NCI-H2196 (cell line): ENCODE results near the gene USH1C.

Experiments used
- DNase-seq: peaks from one replicate; lab custom pipeline; 2025; ENCODE audit not compliant: unreplicated experiment; lab: John Stamatoyannopoulos, UW

USH1C gene

DNA sequence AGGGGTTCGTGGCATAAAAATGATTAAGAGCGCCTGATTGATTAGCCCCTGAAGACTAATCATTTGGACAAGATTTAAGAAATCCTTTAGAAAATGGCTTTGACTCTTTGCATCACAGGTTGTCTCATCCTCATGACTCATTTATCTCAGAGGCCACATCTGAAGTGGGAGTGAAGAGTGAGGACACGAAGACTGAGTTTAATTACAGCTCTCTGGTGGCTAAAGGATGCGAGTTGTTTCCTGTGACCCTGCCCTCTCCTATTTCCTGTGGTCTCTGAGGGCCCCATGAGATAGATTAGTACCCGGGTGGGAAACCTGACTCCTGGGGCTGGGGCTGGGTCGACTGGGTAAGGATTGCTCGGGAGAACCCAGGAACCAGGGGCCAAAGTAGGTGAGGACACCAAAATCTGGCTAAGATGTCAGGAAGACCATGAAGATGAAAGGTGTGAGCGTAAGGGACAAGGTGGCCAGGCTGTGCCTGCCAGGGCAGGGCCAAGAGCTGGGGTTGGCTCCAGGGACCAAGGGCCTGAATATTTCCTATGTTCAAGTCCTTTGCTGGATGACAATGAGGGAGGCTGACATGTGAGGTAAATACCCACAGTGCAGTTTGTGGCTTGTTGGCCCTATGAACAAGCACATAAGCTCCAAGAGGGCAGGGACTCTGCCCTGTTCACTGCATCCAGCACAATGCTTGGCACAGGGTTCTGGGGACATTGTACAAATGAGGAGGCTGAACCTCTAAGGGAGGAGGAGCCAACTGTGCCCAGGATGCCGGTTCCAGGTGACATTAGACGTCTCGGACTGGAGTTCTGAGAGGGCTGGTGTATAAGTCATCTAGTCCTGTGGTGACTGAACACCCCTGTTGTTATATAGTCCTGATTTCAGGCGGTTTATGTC lies 6.5 kb upstream of the USH1C start:
- DNase-seq = no peak

DNA sequence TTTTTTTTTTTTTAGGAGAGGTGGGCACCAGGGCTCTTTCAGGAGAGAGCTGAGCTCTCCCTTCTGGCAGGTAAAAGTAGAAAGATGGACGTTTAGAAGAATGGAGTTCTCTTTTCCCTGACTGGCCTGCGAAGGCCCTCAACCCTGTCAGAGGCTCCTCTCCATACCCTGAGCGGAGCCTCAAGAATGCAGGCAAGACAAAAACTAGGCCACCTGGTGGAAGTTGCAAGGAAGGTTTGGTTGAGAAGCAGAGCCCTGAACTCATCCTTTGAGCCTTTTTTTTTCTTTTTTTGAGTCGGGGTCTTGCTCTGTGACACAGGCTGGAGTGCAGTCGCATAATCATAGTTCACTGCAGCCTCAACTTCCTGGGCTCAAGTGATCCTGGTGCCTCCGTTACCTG lies 4.2 kb upstream of the USH1C start:
- DNase-seq = no peak

DNA sequence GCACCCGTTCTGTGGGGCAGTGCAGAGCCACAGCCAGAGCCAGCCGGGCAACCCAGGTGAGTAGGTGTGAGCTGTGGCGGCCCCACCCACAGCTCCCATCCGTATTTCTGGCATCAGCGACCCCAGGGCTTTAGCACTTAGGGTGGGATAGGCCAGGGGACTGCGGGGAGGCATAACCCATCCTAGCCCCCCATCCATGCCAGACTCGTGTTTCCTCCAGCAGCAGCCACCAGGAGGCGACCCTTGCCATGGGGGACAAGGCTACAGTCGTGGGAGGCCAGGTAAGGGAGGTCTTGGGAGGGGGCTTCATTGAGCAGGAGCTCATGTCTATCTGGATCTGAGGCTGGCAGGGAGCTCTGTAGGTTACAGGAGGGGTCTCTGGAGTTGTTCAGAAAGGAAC lies 3.7 kb upstream of the USH1C start:
- DNase-seq = no peak

DNA sequence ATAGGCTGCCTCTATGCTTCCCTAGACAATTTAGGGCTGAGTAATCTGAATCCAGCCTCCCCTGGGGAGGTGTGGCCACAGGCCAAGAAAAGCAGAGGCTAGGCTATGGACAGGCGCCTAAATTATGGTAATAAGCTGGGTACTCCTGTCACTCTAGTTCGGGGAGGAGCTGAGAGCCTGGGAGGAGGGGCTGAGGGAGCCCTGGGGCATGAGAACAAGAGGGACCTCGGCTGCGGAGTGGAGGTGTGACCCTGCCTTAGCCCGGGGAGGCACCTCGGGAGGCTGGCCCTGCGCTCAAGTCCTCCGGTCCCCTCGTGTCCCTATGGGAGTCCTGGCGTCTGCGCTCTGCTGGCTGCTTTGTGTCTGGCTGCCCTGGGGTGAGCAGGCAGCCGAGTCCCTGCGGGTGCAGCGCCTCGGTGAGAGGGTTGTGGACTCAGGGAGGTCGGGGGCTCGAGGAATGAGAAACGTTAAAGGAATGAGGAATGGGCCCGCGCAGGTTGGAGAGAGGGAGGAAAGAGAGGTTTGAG lies 2.9 kb upstream of the USH1C start, which contains the start of gene OTOG:
TSS of gene OTOG (plus strand) at position 209 of the 527 bp plus-strand sequence. CDS start at position 323, 114 bp downstream.
- DNase-seq = peak; percentile 78

DNA sequence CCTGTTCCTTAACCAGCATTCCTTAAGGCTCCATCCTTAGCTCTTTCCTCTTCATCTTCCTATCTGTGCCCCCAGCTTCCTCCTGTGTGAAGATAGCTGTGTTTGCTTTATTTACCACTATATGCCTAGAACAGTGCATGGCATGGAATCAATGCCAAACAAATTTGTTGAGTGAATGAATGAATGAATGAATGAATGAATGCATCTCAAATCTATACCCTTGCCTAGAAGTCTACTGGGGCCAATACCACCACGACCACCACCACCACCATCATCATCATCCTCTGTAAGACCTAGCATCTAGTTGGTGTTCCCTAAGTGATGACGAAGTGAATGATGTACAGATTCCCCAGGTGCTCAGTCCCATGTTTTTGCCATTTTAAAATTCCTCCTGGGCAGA lies 2.0 kb upstream of the USH1C start:
- no peak for DNase-seq

DNA sequence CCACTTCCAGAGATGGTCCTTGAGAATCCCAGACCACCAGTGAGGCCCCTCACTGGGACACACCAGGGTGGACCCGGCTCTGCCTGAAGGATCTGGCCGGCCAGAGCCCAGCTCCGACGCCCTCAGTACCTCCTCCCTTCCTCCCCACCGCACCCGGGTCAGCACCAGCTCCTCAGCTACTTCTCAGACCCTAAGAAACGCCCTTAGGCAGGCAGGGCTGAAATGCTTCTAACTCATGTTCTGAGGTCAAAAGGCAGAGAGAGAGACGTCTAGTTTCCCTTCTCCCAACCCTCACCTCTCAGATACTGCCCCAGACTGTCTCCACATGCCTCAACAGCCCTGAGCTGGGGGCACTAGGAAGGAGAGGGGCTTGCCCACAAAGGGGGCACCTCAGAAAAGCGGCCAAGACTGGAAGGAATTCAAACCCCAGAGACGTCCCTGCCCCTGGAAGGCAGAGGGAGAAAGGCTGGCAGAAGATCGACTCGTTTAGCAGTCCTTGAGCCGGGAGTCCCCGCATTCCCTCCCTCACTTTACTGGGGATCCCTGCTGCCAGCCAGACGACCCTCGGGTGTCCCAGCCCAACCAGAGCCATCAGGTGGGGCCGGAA lies 539 bp downstream of the USH1C start:
- DNase-seq = no peak

DNA sequence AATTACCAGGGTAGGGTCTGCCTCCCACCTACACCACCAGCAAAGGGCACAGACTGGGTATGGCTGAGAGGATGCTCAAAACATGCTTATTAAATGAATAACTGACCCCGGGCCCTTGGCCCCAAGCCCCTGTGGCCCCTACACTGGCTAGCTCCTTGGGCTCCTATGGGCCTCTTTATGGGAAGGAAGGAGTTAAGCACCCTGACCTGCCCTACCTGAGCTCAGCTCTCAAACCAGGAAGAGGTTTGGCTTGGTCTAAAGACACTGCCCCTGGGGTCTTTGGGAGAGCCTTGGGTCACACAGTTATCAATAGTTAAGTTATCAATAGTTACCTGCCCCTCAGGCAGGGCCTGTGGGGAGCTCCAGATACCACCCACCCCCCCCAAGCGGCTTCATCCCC lies 1.2 kb downstream of the USH1C start:
- DNase-seq = no peak

DNA sequence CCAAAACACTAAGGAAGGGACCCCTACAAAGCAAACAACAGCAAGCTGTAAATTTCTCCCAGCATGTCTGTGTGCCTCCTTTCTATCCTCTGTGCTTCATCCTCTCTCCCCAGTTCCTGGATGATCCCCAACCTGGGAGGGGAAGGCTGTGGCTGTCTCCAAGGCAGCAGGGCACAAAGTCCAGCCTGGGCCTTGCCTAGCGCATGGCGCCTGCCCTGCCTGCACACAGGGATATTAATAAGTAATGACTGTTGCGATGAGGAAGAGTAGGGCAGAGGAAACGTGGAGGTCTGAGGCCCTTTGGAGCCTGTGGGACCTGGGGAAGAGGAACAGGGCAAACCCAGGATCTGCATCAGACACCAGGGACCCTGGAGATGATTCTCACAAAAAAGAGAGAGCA lies 2.0 kb downstream of the USH1C start:
- no peak for DNase-seq

DNA sequence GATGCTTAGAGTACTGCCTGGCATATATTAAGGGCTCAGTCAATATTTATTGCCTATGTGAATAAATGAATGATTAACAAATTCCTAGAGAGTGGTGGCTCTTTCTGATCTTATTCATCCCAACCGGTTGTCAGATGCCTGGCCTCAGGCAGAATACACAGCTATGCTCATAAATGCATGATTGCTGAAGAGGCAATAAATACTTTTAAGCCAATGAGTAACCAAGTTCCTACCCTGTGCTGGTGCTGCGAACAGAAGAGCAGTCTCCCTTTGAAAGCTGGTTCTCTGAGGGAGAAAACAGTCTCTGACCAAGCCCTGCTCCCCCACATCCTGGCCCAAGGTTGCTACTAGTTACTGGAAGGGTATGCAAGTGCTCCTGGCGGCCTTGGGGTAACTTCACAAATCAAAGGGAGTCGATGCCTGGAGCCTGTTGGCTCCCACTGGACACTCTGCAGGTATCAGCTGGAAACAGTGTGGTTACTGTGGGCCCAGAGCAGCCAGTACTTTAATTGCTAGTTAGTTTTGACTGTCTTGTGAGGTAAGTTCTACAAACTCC lies 2.8 kb downstream of the USH1C start:
- no peak for DNase-seq

DNA sequence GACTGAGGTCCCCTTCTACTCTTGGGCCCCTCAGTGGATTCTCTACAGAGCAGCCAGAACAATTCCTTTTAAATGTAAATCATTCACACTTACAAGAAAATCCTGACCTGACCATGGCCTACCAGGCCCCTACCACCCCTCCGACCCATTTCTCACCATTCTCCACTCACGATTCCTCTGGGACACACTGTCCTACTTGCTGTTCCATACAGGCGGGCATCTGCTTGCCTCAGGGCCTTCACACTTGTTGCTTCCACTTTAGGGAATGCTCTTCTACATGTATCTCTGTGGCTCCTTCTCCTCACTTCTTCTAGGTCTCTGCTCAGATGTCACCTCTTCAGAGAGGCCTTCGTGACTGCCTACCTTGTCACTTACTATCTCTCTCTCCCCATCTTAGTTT lies 3.4 kb downstream of the USH1C start:
- DNase-seq = no peak

DNA sequence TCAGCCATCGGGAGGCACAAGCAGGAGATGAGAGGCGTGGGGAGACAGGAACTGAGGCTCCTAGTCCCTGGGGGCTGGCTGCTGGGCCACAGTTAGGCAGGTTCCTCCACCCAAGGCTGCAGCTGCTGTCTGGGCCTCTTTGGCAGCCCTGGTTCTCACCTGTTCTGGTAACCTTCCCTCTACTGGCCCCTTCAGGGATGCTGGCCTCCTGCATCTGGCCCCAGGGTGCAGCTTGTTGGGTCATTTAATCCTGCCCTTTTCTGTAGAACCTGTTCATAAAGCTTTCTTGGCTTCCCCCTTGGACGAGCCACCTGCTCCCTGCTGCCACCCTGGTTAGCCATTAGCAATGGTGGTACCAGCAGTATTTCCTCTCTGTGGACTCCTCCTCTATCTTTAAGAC lies 5.5 kb downstream of the USH1C start:
- peak; percentile 57 for DNase-seq

DNA sequence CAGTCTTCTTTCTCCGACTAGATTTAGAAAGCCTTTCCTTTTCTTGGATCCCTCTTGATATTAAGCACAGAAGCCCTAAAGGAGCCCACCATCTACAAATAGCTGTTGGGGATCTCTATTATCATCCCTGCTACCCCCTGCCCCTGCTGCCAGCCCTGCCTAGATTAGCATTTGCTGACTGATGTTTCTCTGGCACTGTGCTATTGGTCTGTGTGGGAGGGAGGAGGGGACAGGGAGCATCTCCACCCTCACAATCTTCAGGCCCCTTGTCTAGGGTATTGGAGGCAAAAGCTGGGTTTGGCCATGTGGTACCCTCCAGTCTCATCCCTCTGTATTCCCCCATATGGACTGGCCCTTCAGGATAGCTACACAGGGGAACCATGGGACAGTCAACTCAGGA lies 6.2 kb downstream of the USH1C start:
- DNase-seq = no peak

DNA sequence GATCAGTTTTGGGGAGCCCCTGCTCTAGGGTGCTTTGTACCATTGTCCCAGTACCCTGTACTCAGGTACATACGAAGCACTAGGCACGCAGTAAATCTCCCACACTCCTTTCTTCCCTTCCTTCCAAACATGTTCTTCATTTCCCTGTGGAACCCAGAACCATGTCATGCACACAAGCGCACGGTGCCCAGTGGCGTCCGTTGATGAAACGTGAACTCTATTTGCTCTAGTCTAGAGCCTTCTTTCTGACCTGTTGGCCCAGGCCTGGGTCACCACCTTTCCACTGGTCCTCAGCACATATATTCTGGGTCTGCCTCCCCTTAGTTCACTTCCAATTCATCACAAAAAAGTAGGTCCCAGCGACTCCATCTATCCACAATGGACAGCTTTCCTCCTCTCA lies 7.0 kb downstream of the USH1C start:
- DNase-seq = no peak

DNA sequence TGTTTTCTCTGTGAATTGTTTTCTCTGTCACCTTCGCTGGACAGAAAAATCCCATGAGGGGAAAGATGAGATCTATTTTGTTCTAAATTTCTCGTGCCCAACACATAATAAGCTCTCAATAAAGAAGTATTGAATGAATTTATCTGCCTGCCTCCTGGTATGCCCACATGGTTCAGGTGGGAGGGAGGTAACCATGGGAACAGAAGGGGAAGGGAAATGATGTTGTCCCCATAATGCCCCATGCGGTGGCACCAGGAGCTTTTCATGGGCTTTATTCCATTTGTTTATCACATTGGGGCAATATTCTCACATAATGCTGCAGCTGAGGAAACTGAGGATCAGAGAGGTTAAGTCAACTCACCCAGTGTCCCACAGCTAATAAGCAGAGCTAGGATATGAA lies 8.7 kb downstream of the USH1C start:
- no peak for DNase-seq

DNA sequence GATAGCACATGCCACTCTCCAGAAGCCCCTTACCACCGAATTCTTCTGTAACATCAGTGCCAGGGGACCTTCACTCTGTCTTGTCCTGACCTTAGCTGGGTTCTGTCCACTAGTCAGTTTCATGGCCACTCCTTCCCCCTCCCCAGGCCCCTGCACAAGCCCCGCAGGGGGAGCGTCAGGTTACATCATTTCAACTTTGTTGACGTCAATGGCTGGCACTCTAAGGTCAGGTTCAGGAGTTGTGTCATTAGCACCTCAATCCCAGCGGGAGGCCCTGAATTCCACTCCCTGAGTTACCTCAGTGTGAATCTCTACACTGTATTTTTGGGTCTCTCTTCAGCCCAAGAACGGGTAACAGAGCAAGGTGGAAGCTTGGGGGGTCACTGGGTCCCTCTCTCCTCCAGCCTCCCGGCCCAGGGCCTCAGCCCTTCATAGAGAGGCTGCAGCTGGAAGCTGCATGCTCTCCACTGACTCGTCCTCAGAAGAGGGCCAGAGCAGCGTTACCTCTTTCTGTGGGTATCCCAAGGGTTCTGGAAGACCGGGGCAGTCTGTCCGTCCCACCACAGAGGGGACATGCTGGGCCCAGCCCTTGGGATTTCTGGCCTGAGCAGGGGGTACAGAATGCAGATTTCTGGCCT lies 10.3 kb downstream of the USH1C start:
- DNase-seq = no peak

DNA sequence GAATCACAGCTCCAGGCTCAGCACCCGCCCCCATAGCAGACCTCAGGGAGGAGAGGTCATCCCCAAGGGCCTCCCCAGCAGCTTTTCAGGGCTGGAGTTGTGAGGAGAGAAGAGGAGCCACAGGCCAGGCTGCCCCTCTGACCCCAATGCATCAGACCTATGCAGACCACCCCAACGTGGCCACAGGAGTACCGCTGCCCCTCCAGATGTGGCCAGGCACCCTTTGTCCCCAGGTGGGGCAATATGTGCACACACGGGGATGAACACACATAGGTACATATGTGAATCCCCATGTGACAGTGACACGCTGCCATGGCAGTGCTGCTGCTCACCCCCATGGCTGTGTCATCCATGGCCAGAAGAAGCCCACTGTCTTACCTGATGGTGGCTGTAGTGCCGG lies 10.9 kb downstream of the USH1C start:
- no peak for DNase-seq

DNA sequence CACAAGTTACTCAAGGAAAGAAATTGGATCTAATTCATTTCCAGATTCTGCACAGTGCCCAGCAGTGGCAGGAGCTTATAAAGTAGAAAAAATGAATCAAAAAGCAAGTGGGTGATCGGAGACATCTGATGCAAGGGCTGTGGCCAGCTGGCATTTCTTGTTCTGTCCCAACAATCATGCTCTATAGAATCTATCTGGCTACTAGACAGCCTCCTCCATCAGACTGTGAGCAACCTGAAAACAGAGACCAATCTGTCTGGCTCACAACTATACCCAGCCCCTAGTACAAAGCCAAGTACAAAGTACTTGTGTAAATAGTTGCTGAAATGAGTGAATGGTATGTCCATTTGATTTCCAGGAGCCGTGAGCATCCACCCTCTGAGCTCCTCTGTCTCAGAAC lies 11.4 kb downstream of the USH1C start:
- DNase-seq = no peak

DNA sequence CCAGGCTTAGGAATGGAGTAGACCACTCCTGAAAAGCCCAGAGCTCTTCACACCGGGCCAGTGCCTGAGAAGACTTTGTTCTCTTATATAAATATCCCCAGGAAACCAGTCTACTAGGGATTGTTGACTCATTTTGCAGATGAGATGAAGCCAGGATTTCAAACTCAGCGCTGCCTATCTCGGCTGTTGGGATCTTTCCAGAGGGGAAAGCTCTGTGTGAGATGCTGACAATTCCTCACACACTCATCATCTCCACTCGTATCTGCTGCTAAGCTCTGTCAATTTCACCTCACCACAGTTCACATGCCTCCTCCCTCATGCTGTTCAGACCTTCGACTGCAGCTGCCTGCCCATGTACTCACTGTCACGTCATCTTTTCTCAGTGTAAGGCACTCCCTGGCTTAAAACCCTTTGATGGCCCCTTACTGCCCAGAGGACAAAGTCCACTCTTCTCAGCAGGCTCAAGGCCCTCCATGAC lies 12.5 kb downstream of the USH1C start:
- no peak for DNase-seq

DNA sequence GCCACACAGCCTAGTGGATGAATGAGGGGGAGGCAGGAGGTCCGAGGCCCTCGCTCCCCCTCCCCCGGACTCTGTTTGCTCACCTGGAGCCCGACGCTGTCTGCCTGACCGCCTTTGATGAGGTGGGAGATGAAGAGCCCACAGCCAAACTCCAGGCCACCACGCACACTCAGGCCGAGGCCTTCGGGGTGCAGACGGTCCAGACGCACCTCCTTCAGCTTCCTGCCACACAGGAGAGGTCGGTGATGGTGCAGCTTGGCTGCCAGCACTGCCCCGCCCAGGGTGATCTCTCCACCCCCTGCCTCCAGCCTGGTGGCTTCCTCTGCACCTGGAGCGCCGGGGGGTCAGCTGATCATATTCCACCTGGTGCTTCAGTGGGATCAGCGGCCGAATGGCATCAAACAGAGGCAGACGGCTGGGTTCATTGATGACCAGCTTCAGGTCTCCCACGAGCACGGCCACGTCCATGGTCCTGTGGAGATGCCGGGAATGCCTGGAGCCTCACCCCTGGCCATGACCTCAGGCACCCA lies 13.1 kb downstream of the USH1C start:
- DNase-seq = peak; percentile 67

DNA sequence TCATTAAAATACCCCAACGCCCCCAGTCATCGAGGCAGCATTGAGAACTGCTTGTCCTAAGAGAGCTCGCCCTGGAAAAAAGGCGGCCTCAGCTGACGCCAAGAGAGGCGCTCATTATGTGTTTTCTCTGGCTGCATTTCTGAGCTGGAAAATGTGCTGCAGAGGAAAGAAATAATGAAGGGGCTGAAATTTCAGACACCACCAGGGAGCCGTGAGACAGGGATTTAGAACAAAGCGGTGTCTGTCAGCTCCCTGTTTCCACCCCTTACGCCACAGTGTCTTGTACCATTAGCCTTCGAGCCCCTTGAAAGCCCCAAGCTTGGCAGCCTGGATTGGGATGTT lies 14.4 kb downstream of the USH1C start:
- no peak for DNase-seq
